Measurements from ENCODE around the gene ZP1. TPM values are rescaled to one million over a fixed set of nuclear protein-coding genes. Genes with fewer than 3 reads are reported as not detected.
A peak's percentile ranks its signal among the peaks of the same experiment; 100 is the strongest.

The ZP1 gene
- total and polyA plus RNA-seq, 8 donors = 0.43 to 8.6 (median 2.4) TPM; not detected in 4

GRCh38 chr11:60838132-60838531 is 29.2 kb upstream of the ZP1 start:
- Histone ChIP-seq H3K9me3 (no peaks in the 10 kb centered on the region), H3K27me3 (no peaks in the 10 kb centered on the region), H3K36me3 (no peaks in the 10 kb centered on the region), H3K27ac (no peak overlapping the region), H3K4me3 (no peak overlapping the region), H3K4me1 (peaks cover 15 to 26% (median 23%) of the 10 kb centered on the region in 4 donors)
- intact Hi-C loops (cut with DNase I; ENCODE audit: low total_unique reads) = no loop called here
- 68 to 83% (median 80%) methylated on average over 1 to 7 of the region's 7 CpGs; no CpG with 5 or more reads in 1 of the 5 donors for WGBS, 5 donors
- DNase-seq = no peak
- TF ChIP-seq EP300 (IDR thresholded peaks at IDR 0.05) = no peak
- no peak for TF ChIP-seq POLR2A (IDR thresholded peaks at IDR 0.05)
- TF ChIP-seq, protein P1, sequence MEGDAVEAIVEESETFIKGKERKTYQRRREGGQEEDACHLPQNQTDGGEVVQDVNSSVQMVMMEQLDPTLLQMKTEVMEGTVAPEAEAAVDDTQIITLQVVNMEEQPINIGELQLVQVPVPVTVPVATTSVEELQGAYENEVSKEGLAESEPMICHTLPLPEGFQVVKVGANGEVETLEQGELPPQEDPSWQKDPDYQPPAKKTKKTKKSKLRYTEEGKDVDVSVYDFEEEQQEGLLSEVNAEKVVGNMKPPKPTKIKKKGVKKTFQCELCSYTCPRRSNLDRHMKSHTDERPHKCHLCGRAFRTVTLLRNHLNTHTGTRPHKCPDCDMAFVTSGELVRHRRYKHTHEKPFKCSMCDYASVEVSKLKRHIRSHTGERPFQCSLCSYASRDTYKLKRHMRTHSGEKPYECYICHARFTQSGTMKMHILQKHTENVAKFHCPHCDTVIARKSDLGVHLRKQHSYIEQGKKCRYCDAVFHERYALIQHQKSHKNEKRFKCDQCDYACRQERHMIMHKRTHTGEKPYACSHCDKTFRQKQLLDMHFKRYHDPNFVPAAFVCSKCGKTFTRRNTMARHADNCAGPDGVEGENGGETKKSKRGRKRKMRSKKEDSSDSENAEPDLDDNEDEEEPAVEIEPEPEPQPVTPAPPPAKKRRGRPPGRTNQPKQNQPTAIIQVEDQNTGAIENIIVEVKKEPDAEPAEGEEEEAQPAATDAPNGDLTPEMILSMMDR (IDR thresholded peaks at IDR 0.05) = no peak
- TF ChIP-seq POLR2AphosphoS5 (IDR thresholded peaks at IDR 0.05) = no peak

- DNase-seq = peak in 1 of 2 donors; percentile 76
These were observed 26.6 kb upstream of the ZP1 start for GRCh38 chr11:60840470-60841430.

GRCh38 chr11:60841797-60842667 is 25.3 kb upstream of the ZP1 start, which contains the start of gene CCDC86:
CCDC86 (plus strand) TSS chr11:60842113; CDS start chr11:60842125, 12 bp downstream.
- WGBS, 5 donors = 0 to 1% (median 0%) methylated on average over 21 to 57 of the region's 57 CpGs
- Histone ChIP-seq H3K36me3 (peaks cover 0 to 14% (median 0%) of the 10 kb centered on the region in 4 donors), H3K27ac (peak within 1 kb of the TSS; percentile 70 to 89 (median 84)), H3K4me3 (peak within 1 kb of the TSS; percentile 90 to 99 (median 92)), H3K27me3 (no peaks in the 10 kb centered on the region), H3K9me3 (no peaks in the 10 kb centered on the region), H3K4me1 (peaks cover 33 to 52% (median 51%) of the 10 kb centered on the region in 4 donors)
- intact Hi-C loops (cut with DNase I; ENCODE audit: low total_unique reads) = no loop called here
- DNase-seq = peak; percentile 96 to 99
- TF ChIP-seq, protein P1 (IDR thresholded peaks at IDR 0.05) = peak in 1 of 7 experiments; percentile 21
- TF ChIP-seq POLR2A (IDR thresholded peaks at IDR 0.05) (no peak), EP300 (IDR thresholded peaks at IDR 0.05) (no peak), POLR2AphosphoS5 (IDR thresholded peaks at IDR 0.05) (peak; percentile 74 to 97 (median 93))

More at GRCh38 chr11:60840470-60841430, 26.6 kb upstream of the ZP1 start:
- H3K4me1 ChIP-seq = peaks cover 33 to 52% (median 49%) of the 10 kb centered on the region in 4 donors
- no peaks in the 10 kb centered on the region for H3K27me3 ChIP-seq
- WGBS, 5 donors = 71 to 83% (median 76%) methylated on average over 13 to 14 of the region's 14 CpGs
- peaks cover 0 to 6% (median 0%) of the 10 kb centered on the region in 4 donors for H3K36me3 ChIP-seq
- peak overlapping the region; percentile 40 to 89 (median 84) for H3K27ac ChIP-seq
- intact Hi-C loops (cut with DNase I; ENCODE audit: low total_unique reads) = no loop called here
- no peaks in the 10 kb centered on the region for H3K9me3 ChIP-seq
- TF ChIP-seq, protein P1 (IDR thresholded peaks at IDR 0.05) = no peak
- no peak for TF ChIP-seq POLR2A (IDR thresholded peaks at IDR 0.05)
- no peak for TF ChIP-seq POLR2AphosphoS5 (IDR thresholded peaks at IDR 0.05)
- TF ChIP-seq EP300 (IDR thresholded peaks at IDR 0.05) = no peak
- H3K4me3 ChIP-seq = peak overlapping the region in 2 of 4 donors; percentile 90 to 99

All from stomach (tissue), 9 donors.